Type B pancreatic cell (in vitro differentiated cells): ENCODE results near the gene TGFBI. TPM values are rescaled to one million over a fixed set of nuclear protein-coding genes. Genes with fewer than 3 reads are reported as not detected.

Source experiments
- DNase-seq: peaks from one replicate; pipeline ENCODE4 v3.0.0; 2021; ENCODE audit warnings: mixed read lengths; ENCODE audit not compliant: unreplicated experiment; ENCODE audit errors: extremely low spot score
- H3K27ac Mint-ChIP-seq: 2 replicates; pipeline ENCODE4 v1.8.0; 2021; ENCODE audit warnings: mild to moderate bottlenecking, mixed read lengths
- H3K27me3 Mint-ChIP-seq: 2 replicates; pipeline ENCODE4 v1.8.0; 2021; ENCODE audit warnings: mixed read lengths
- H3K36me3 Mint-ChIP-seq: 2 replicates; pipeline ENCODE4 v1.8.0; 2021; ENCODE audit warnings: mixed read lengths
- H3K4me1 Mint-ChIP-seq: one replicate; pipeline ENCODE4 v1.8.0; 2021; ENCODE audit warnings: mixed read lengths; ENCODE audit not compliant: unreplicated experiment
- H3K4me3 Mint-ChIP-seq: 2 replicates; pipeline ENCODE4 v1.8.0; 2021; ENCODE audit warnings: mild to moderate bottlenecking, mixed read lengths
- H3K9me3 Mint-ChIP-seq: 2 replicates; pipeline ENCODE4 v1.8.0; 2021; ENCODE audit warnings: mixed read lengths
- CTCF ChIP-seq: fragments of 200-600 bp; sonication (generic); conservative IDR thresholded peaks from 2 replicates; pipeline ENCODE4 v1.5.0; 2021; ENCODE audit warnings: antibody characterized with exemption, mild to moderate bottlenecking
- total RNA-seq: library from RNA; stranded (reverse); gene quantifications from 2 replicates; pipeline ENCODE4 v1.2.1, GENCODE V29; 2021; ENCODE audit warnings: low replicate concordance

TGFBI gene
- total RNA-seq, 1 donor from 2014 or later, result 302 TPM

- Mint-ChIP-seq H3K27ac (peak overlapping the region; percentile 86), H3K4me1 (peaks cover 66% of the 10 kb centered on the region)
These were observed 25.6 kb downstream of the TGFBI start for GRCh38 chr5:136054142-136055019.

DNA sequence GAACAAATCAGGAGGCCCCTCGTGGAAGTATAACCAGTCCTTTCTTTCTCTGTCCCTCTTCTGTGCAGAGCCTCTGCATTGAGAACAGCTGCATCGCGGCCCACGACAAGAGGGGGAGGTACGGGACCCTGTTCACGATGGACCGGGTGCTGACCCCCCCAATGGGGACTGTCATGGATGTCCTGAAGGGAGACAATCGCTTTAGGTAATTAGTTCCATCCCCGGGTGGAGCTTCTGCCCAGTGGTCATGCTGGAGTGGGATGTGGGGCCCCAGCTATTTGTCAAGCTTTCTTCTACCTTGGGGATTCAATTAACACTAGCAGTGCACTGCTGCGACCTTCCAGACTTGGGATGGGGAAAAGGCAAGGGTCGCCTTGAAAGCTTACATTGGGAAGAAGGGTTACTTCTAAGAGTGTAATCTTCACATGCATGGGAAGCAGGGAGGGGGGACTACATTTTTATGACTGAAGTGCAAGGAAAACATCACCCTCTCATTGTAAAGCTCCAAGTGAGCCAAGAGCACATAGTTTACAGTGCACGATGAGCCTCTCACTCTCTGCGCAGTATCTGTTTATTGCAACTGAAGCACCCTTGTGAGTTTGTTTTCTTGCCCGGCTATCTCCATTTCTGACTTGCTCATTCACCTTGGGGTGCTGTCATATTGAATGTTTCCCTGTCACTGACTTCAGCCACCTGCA, 27.0 kb downstream of the TGFBI start:
- no peak for DNase-seq
- Mint-ChIP-seq H3K36me3 (peaks cover 31% of the 10 kb centered on the region), H3K27ac (peak overlapping the region; percentile 5), H3K4me1 (peaks cover 66% of the 10 kb centered on the region), H3K4me3 (no peak overlapping the region), H3K27me3 (peaks cover 12% of the 10 kb centered on the region), H3K9me3 (peaks cover 7% of the 10 kb centered on the region)
- TF ChIP-seq CTCF, result no peak

More at GRCh38 chr5:136054142-136055019, 25.6 kb downstream of the TGFBI start:
- no peak for TF ChIP-seq CTCF
- Mint-ChIP-seq H3K4me3 (peak overlapping the region; percentile 52), H3K27me3 (peaks cover 12% of the 10 kb centered on the region), H3K9me3 (peaks cover 7% of the 10 kb centered on the region), H3K36me3 (peaks cover 35% of the 10 kb centered on the region)
- DNase-seq, result no peak

DNA sequence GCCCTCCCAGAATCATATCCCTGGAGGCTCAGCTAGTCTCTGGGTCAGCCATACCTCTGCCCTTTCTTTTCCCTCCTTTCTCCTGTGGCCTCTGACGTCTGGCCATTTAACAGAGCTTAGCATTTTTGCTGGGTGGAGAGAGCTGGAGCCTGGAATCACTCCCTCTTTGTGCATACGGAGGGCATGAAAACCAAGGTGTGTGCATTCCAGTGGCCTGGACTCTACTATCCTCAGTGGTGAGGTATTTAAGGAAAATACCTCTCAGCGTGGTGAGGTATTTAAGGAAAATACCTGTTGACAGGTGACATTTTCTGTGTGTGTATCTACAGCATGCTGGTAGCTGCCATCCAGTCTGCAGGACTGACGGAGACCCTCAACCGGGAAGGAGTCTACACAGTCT, 27.5 kb downstream of the TGFBI start:
- Mint-ChIP-seq H3K36me3 (peaks cover 30% of the 10 kb centered on the region), H3K27ac (peak overlapping the region; percentile 5), H3K4me1 (peaks cover 66% of the 10 kb centered on the region), H3K9me3 (peaks cover 7% of the 10 kb centered on the region), H3K27me3 (peaks cover 12% of the 10 kb centered on the region), H3K4me3 (no peak overlapping the region)
- no peak for DNase-seq
- TF ChIP-seq CTCF, result no peak

DNA sequence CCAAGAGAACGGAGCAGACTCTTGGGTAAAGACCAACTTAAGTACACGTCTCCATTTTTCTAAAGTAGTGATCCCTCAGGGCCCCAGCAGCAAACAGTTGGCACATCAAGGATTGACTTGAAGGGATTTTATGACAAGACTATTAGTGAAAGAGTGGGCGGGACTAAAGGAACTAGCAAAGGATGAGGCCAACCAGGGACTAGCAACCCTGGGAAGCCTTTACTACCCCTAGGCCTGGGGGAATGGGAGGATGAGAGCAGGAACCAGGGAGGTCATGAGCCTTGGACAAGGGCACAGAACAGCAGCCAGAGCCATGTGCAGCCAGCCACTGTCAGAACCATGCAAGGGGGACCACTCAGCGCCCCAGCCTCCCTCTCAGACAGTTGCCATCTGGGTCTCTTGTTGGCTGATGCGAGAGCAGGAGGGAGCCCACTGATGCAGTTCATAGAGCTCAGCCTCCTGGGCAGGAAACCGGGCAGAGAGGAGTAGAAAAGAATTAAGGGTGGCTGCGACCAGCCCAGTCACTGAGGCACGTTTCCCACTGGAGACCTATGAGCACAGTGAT, 28.1 kb downstream of the TGFBI start:
- Mint-ChIP-seq H3K4me1 (peaks cover 66% of the 10 kb centered on the region), H3K36me3 (peaks cover 30% of the 10 kb centered on the region), H3K9me3 (peaks cover 7% of the 10 kb centered on the region), H3K27me3 (peaks cover 12% of the 10 kb centered on the region), H3K4me3 (no peak overlapping the region), H3K27ac (peak overlapping the region; percentile 63)
- no peak for TF ChIP-seq CTCF
- DNase-seq, result no peak

- no peak for TF ChIP-seq CTCF
- Mint-ChIP-seq H3K27ac (peak overlapping the region; percentile 63), H3K4me1 (peaks cover 61% of the 10 kb centered on the region), H3K4me3 (peak overlapping the region; percentile 20), H3K36me3 (peaks cover 29% of the 10 kb centered on the region), H3K9me3 (peaks cover 7% of the 10 kb centered on the region), H3K27me3 (peaks cover 12% of the 10 kb centered on the region)
- DNase-seq, result no peak
These were observed 28.7 kb downstream of the TGFBI start for GRCh38 chr5:136057401-136058038.
